ENCODE results near the gene IGF2R.
"Not testable (repeated sequence)": the region's sequence is repeated elsewhere in the genome, so short reads cannot be mapped to it uniquely, and the experiment has no call there.

The IGF2R gene

GRCh38 chr6:160093946-160094345 lies 125.1 kb downstream of the IGF2R start:
- DNase-seq (ENCODE audit: low spot score) (no peak), FAIRE-seq (no peak)

- DNase-seq (ENCODE audit: low spot score), result no peak
- no peak for FAIRE-seq
These were observed 126.4 kb downstream of the IGF2R start for GRCh38 chr6:160095146-160095845.

GRCh38 chr6:160101277-160102205 lies 132.7 kb downstream of the IGF2R start:
- DNase-seq (ENCODE audit: low spot score) (no peak), FAIRE-seq (no peak)

GRCh38 chr6:160102399-160102798 lies 133.5 kb downstream of the IGF2R start:
- FAIRE-seq, result no peak
- no peak for DNase-seq (ENCODE audit: low spot score)

- DNase-seq (ENCODE audit: low spot score), result no peak
- FAIRE-seq, result no peak
These were observed 134.3 kb downstream of the IGF2R start for GRCh38 chr6:160102956-160103824.

- FAIRE-seq (no peak), DNase-seq (ENCODE audit: low spot score) (no peak)
These were observed 134.9 kb downstream of the IGF2R start for GRCh38 chr6:160103825-160104100.

- no peak for DNase-seq (ENCODE audit: low spot score)
- no peak for FAIRE-seq
These were observed 136.1 kb downstream of the IGF2R start for GRCh38 chr6:160104821-160105517.

GRCh38 chr6:160106010-160106409 lies 137.1 kb downstream of the IGF2R start:
- no peak for FAIRE-seq

GRCh38 chr6:160106701-160107100 lies 137.8 kb downstream of the IGF2R start:
- DNase-seq (ENCODE audit: low spot score) (no peak), FAIRE-seq (no peak)

More at GRCh38 chr6:160106010-160106409, 137.1 kb downstream of the IGF2R start:
- no peak for DNase-seq (ENCODE audit: low spot score)

GRCh38 chr6:160108077-160108476 lies 139.2 kb downstream of the IGF2R start:
- FAIRE-seq, result no peak

GRCh38 chr6:160110586-160111123 lies 141.8 kb downstream of the IGF2R start:
- no peak for DNase-seq (ENCODE audit: low spot score)
- FAIRE-seq, result no peak

More at GRCh38 chr6:160108077-160108476, 139.2 kb downstream of the IGF2R start:
- no peak for DNase-seq (ENCODE audit: low spot score)

GRCh38 chr6:160111806-160112205 lies 142.9 kb downstream of the IGF2R start:
- no peak for DNase-seq (ENCODE audit: low spot score)
- FAIRE-seq, result no peak

GRCh38 chr6:160112628-160113299 lies 143.9 kb downstream of the IGF2R start:
- FAIRE-seq (no peak), DNase-seq (ENCODE audit: low spot score) (no peak)

GRCh38 chr6:160114536-160114935 lies 145.7 kb downstream of the IGF2R start:
- FAIRE-seq, result not testable (repeated sequence)

GRCh38 chr6:160115421-160115820 lies 146.5 kb downstream of the IGF2R start:
- DNase-seq (ENCODE audit: low spot score), result no peak
- FAIRE-seq, result no peak

More at GRCh38 chr6:160114536-160114935, 145.7 kb downstream of the IGF2R start:
- not testable (repeated sequence) for DNase-seq (ENCODE audit: low spot score)

GRCh38 chr6:160116411-160116810 lies 147.5 kb downstream of the IGF2R start:
- DNase-seq (ENCODE audit: low spot score) (no peak), FAIRE-seq (no peak)

- FAIRE-seq, result no peak
- DNase-seq (ENCODE audit: low spot score), result no peak
These were observed 148.3 kb downstream of the IGF2R start for GRCh38 chr6:160117137-160117536.

- FAIRE-seq (no peak), DNase-seq (ENCODE audit: low spot score) (no peak)
These were observed 149.8 kb downstream of the IGF2R start for GRCh38 chr6:160118620-160119229.

- DNase-seq (ENCODE audit: low spot score) (no peak), FAIRE-seq (no peak)
These were observed 151.2 kb downstream of the IGF2R start for GRCh38 chr6:160120087-160120486.

- FAIRE-seq (no peak), DNase-seq (ENCODE audit: low spot score) (no peak)
These were observed 152.7 kb downstream of the IGF2R start, which contains the start of gene SLC22A1 for GRCh38 chr6:160121558-160121957. Gene SLC22A1, plus strand, starts transcription at chr6:160121815. Its CDS starts 121 bp downstream, at chr6:160121936.
